Hematopoietic multipotent progenitor cell treated with erythropoietin and hydrocortisone succinate and interleukin-3 and kit ligand, for 8 days (in vitro differentiated cells): Measurements from ENCODE around the gene CUX1.
"Not testable (repeated sequence)": the region's sequence is repeated elsewhere in the genome, so short reads cannot be mapped to it uniquely, and the experiment has no call there.

Experiments
- DNase-seq: peaks from one replicate; pipeline ENCODE4 v3.0.0-alpha.2; 2015

Gene CUX1

DNA sequence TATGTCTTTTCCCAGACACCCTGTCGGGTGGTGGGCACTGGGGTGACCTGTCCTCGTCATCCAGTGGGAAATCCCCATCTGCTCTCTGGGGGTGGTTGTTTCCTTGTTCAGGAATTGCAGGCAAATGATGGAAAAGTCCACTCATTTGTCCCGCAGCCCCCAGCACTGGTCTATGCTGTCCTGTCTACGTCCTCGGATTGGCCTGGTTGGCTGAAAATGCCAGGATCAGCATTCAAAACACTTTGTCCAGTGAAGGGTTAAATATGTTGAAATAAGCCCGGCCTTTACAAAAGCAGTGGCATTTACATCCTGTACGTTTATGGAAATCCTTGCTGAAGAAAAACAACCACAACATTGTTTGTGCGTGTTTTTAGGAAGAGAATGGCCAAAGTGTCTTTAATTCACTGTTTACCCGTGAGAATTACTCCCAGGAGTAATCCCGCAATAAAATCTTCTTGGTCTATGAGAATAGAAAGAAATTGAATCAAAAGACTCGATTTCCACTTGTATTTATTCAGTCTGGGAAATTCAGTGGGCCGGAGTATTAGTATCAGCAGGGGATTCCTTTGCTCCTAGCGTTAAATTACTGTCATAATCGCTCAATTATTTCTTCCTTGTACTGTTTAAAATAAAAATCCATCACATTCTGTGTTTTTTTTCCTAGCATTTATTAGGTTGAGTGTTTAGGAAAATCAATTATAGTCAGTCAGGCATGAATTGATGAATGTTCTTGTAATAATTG is 352.4 kb downstream of the CUX1 start:
- no peak for DNase-seq

DNA sequence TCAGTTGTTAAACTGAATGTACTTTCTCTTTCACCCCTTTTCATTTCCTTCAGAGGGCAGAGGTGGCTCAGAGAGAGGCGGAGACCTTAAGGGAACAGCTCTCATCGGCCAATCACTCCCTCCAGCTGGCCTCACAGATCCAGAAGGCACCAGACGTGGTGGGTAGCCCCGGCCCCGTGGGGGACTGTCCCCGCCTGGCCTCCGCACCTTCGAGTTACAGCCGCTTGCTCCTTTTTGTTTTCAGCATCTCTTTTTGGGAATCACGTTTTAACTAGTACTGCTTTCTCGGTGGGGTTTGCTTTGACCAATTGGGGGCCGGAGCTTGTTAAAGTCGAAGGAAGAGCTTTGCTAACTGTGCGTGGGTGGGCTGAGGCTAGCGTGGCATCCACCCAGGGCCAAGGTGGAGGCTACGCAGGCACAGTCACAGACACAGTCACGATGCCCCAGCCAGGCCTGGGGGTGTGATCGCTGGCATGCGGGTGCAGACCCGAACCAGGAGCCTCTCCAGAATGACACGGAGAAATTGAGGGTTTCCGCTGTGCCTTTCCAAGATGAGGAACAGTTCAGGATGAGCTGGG is 353.1 kb downstream of the CUX1 start:
- DNase-seq = no peak

DNA sequence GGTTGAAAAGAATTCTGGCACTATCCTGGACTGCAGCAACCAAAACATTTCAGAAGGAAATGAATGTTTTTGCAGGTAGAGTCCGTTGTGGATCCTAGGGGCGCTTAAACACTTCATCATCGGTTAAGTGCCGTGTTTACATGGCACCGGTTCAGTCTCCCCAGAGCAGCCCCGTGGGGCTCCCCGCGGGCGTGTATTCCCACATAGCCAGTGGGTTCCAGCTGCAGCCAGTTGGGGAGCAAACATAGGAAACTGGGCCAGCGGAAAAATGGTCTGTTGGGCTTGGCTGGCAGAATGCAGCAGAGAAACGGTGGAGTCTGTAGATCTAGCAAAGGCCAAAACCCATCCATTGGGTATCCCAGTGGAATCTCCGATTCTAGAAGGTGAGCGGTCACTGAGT is 356.2 kb downstream of the CUX1 start:
- no peak for DNase-seq

DNA sequence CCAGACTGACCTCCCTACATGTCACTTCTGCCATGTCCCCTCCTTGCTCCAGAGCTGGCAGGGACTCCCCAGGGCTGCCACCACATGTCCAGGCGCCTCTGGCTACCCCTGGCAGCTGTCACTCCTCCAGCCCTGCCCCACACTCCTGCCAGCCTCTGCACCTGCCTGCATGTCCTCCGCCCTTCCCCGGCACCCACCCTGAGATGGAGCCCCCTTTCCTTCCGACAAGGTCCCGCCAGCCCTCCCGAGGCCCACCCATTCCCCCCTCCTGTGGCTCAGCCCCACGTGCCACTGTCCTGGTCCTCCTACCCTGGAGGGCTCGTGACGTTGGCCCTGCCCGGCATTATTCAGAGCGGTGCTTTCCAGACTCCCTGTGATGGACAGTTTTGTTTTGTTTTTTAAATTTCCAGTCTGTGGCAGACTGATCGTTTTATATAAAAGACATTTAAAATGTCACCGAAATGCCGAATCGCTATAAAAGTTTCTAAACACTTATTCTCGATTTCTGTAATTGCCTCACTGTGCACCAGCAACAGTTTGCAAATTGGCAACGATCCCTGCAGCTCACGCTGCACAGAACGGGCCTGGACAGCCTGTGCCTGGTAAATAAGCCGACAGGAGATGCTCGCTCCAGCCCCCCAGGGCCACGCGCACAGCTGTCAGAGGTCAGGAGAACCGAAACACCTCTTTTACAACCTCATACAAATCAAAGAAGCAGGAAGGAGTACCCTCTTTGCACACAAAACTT is 358.2 kb downstream of the CUX1 start:
- DNase-seq = no peak

DNA sequence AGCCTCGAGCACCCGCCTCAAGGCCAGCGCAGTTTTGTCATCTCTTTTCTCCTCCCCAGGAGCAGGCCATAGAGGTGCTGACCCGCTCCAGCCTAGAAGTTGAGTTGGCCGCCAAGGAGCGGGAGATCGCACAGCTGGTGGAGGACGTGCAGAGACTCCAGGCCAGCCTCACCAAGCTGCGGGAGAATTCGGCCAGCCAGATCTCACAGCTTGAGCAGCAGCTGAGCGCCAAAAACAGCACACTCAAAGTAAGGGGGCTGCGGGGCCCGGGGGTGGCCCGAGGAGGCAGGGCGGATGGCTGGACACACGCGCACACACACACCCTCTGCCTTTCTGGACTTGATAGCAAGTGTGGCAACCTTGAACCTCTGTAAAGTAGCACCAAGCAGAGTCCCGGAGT is 361.0 kb downstream of the CUX1 start:
- DNase-seq = no peak

DNA sequence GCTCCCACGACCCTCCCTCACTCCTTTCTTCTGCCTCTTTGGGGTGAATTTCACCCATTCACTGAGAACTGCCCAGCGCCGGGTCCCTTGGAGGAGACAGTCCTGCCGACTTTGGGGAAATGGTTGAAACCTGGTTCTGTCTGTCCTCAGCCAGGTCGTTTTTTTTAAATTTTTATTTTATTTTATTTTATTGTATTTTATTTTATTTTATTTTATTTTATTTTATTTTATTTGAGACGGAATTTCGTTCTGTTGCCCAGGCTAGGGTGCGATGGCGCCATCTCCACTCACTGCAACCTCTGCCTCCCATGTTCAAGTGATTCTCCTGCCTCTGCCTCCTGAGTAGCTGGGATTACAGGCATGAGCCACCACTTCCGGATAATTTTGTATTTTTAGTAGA is 363.3 kb downstream of the CUX1 start:
- DNase-seq = no peak

DNA sequence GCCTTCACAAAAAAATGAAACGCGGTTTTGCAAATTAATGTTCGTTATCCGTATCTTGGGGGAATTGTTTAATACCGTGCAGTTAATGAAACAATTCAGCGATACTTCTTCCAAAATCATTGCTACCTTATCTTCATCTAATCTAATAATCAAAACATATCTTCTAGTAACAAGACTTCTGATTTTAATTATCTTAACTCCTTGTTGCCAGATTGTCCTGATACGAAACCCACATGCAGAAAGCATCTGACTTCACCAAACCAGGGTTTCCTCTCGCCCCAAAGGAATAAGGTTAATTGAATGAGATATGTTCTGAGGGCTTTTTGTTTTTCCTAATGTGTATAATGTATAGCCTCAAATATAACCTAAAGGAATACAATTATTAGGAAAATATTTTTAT is 364.1 kb downstream of the CUX1 start:
- DNase-seq = no peak

DNA sequence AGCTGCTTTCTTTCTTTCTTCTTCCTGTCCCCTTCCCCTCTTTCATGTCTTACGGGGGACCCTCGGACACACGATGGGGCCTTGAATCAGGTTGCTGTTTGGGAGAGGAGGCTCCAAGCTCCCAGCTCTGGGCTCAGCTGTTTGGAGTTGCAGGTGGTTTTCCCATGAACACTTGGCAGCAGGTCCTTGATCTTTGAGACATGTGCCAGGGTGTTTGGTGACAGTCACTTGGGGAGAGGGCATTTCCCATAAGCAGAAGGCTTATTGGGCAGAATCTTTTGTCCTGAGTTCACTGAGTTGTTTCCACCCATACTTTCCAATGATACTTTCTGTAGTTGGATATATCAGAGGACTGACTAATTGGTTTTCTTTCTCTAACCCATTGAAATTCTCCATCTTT is 364.6 kb downstream of the CUX1 start:
- no peak for DNase-seq

DNA sequence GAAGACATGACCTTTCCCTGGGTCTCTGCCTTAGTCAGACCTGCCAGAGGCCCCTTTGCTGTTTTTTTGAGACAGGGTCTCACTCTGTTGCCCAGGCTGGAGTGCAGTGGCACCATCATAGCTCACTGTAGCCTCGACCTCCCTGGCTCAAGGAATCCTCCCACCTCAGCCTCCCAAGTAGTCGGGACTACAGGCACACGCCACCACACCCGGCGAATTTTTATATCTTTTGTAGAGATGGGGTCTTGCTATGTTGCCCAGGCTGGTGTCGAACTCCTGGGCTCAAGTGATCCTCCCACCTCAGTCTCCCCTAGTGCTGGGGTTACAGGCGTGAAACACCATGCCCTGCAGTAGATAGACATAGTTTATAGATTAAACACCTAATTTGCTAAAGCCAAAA is 366.4 kb downstream of the CUX1 start:
- not testable (repeated sequence) for DNase-seq

DNA sequence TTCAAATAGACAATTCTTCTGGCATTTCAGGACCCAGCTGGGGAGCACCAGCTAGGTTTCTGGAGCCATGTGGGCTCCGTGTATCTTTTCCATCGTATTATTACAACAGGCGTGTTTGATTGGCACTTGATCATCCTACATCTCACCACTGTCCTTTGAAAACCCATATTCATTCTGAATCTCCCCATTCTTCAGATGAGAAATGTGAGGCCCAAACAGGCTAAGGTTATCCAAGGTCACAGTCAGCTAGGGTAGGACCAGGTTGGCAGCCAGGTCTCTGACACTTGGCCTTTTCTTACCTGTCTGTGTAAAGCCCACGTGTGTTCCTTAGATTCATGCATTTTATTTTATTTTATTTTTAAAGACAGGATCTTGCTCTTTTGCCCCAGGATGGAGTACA is 366.9 kb downstream of the CUX1 start:
- no peak for DNase-seq

DNA sequence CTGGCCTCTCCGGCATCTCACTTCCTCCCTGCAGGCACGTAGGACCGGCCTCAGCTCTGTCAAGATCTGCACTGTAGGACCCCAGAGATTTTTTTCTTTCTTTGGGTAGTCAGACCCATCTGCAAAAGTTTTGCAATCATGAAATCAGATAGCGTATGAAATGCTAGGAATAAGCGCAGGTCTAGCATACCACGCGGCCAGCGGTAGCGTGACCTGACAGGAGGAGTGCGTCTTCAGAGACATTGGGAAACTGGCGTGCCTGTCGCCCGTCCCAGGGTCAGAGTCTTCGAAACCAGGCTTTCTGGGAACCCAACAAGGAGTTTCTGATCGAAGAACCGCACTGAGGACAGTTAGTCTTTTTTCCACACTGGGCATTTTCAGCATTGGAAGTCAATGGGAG is 368.4 kb downstream of the CUX1 start:
- DNase-seq = no peak

DNA sequence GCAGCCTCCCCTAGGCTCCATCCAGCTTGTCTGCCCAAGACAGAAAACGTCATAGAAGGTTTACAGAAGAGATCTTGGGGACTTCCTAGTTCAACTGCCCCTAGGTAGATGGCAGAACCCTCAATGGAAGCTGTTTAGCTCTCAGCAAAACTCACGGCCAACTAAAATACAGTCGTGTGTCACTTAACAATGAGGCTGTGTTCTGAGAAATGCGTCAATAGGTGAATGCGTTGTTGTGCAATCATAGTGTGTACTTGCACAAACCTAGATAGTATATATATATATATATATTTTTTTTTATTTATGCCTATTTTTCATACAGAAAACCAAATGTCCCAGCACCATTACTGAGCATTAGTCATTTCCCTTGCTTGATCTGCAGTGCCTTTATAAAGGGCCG is 368.9 kb downstream of the CUX1 start:
- DNase-seq = no peak

DNA sequence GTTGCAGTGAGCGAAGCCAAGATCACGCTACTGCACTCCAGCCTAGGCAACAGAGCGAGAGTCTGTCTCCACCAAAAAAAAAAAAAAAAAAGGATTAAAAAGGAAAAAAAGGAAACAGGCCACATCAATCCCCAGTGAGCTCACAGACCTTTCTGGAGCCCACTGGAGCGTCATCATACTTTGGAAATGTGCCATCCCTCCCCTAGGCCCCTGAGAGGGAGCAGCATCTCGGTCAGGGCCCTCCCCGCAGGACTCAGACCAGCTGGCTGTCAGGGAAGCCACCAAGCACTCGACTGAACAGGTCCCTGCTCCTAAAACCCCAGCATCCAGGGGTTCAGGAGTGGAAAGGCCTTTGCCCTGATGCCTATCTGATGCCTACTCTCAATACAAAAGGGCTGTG is 371.3 kb downstream of the CUX1 start:
- no peak for DNase-seq

DNA sequence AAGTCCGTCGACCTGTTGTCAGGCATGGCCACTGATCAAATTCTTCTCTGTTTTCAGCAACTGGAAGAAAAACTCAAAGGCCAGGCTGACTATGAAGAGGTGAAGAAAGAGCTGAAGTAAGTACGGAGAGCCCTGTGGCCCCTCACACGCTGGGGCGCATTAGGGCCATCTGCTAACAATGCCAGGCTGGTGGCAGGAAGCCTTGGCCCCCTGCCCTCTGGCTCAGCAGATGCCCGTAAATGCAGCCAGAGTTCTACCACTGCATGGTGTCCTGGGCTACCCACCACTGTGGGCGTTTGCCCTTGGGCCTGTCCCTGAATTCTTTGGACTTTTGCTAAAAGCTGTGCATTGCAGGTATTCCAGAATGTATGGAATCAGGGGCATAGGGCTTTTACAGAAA is 372.3 kb downstream of the CUX1 start:
- DNase-seq = no peak

DNA sequence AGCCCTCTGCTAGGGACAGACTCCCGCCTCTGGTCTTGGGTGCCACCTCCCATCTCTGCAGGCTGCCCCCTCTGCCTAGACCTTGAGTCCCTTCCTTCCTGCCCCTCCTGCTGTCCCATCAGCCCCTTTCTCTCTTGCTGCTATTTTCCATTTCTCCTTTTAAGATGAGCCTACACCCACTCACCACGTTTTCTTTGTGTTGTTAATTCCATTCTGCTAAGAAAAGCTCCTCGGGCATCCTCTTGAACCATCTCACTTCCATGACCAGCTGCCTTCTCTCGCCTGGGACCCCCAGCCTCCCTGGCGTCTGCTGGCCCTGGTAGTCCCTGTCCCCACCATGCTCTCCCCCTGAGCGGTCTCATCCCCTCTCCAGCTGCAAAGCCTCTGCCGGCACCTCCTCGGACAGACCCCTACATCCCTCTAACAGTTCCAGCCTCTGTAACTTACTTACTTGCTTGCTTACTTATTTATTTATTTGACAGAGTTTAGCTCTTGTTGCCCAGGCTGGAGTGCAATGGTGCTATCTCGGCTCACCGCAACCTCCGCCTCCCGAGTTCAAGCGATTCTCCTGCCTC is 373.4 kb downstream of the CUX1 start:
- no peak for DNase-seq

DNA sequence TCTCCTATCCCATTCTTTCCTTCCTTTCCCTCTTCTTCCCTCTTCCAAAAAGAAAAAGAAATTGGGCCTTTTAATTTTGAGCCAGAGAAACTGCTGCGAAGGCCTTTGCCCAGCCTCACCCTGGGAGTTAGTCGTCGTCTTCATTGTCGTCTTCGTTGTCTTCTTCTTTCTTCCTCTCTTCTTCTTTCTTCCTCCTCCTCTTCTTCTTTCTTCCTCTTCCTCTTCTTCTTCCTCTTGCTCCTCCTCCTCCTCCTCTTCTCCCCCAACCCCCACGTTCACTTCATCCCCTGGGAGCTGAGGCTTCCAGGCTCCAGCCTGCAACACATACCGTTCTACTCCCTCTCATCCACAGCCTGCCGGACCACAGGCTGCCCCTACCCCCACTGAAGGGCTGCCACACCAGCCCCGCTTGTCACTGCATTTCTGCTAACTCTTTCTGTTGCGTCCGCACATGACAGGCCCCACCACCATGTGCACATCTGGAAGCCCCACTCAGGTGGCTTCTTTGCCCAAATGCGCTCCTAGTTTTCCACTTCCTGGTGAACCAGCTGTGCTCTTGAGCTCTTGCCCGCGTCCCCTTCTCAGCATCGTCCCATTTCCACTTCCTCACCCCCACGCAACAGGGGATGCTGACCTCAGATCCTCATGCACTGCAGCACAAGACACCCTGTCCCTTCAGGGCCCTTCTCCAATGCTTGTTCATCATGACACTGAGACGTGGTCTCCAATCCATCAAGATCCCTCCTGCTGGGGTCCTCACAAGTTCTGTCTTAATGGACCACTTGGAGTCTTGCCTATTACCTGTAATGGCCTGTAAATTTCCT is 374.3 kb downstream of the CUX1 start:
- DNase-seq = no peak

DNA sequence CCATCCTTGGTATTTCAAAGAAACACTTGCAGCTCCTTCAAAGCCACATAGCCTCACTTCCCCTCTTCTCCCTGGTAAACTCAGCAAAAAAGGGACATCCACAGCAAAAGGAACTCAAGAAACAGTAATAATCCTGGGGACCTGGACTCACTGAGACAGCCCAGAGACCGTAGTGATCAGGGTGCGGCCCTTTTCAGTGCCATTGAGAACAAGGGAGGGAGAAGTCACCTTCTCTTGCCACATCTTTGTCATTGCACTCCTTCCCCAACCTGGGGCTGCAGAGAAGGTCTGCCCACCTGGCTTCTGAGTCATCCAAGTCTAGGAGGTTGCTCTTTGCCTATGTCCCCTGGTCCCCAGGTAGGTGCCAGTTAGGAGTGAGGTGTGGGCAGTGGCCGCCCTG is 375.4 kb downstream of the CUX1 start:
- no peak for DNase-seq

DNA sequence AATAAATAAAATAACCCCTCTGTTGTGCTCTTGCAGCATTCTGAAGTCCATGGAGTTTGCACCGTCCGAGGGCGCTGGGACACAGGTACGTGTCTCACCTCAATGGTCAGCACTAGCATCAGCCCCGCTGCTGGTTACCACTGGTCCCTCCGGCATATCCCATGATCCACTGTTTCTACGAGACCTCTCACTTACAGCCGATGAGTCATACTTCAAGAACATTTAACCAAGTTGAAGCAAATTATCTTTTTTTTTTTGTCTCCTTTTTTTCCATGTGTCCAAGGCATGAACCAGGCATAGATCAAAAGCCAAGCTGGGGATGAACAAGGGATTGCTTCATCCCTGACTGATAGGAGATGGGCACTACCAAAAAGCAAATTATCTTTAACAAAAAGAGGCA is 376.4 kb downstream of the CUX1 start:
- DNase-seq = no peak

DNA sequence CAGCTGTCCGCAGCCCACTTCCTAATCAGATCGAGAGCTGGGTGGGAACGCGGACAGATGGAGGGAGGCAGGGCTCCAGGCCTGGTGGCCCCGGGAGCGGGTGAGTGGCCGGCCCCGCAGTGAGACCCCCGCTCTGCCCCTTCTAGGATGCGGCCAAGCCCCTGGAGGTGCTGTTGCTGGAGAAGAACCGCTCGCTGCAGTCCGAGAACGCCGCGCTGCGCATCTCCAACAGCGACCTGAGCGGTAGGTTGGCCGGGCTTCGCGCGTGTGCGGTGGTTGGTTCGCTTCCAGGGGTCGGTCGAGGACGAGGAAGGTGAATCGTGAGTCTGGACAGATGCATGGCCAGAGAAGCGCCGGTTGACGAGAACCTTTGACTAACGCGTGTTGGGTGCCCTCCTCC is 377.9 kb downstream of the CUX1 start:
- DNase-seq = no peak

DNA sequence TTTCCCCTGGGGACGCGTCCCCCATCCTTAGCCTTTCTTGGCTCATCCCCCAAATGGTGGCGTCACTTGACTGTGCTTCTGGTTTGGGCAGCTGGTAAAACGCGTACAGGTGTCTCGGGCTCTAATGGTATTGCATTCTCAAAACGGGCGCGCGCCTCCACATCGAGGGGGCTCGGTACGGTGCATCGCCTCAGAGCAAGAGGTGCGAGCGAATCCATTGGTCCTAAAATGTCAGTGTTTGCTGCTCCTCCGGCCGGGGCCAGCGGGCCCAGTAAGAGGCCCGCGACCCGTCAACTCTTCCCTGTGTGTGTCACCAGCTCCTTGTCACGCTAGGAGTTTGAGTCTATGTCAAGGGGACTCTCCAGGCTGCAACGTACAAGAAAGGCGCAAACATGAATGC is 378.6 kb downstream of the CUX1 start:
- DNase-seq = no peak

DNA sequence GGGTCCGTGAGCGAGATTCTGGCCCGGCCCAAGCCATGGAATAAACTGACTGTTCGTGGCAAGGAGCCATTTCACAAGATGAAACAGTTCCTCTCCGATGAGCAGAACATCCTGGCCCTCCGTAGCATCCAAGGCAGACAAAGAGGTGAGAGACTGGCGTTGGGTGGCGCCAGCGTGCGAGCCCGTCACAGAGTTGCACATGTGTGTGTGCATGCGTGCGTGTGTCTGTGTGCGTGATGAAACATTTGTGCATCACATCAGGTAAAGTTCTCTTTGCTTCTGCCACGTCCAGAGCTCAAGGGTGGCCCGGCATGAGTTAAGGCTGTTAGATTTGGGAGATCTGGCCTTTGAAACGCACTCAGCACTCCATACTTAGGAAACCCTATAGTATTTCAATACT is 379.7 kb downstream of the CUX1 start:
- DNase-seq = no peak

DNA sequence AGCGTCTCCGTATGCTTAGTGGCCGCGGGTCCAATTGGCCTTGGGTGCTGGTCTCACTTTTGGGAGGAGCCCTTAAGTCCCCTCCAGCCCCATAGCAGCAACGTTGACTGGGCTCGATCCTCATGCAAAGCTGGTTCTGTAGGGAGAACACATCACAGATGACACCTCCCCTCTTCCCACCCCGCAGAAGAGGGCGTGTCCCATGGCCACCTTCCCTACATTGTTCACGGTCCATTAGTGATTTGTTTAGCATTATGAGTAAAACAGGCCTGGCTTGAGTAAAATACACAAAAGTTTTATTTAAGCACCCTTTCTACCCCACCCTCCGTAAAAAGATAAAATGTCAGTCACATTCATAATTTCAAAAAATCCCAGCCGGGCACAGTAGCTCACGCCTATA is 380.2 kb downstream of the CUX1 start:
- DNase-seq = no peak

DNA sequence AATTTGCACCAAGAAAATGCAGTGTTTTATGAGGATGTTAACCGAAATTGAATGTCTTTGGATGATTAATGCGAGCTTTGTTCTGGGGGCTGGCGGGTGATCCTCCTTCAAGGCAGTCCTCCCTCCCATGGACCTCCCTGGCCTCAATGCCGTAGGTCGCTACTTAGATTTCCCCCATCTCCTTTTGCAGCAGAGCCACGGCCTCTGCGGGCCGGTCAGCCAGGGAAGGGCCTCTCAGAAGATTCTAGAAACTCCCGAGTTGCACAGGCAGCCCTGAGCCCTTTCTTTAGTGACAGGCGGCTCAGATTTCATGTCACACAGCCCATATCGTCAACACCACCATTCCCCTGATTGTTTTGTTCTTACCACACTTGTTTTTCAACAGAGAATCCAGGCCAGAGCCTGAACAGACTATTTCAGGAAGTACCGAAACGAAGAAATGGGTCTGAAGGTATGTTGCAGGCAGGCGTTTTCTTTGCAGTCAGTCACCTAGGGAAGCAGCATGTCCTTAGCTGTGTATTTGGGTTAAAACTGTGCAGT is 381.1 kb downstream of the CUX1 start:
- DNase-seq = no peak
